Measurements from ENCODE around the gene ZNF438. TPM values are rescaled to one million over a fixed set of nuclear protein-coding genes. Genes with fewer than 3 reads are reported as not detected.

Gene ZNF438
- total and polyA plus RNA-seq, 7 donors: 12.3 to 27.9 (median 20.7) TPM

DNA sequence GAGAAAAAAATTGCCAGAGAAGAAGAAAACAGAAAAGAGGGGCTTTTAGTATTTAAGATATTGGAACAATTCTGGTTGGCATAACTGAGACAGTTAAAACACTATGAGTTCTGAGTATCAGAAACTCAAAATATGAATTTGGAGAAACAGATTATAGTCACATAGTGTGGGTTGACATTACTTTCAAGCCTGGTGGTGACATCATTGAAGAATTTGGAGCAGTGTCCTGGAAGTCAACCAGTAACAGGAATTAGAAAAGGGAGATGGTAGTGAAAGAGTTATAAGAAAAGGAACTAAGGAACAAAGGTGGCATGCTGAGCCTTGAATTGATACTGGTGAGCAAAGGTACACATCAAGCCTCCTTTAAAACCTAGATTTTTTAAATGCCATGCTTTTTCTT lies 88.2 kb downstream of the ZNF438 start:
- peaks cover 17% of the 10 kb centered on the region for H3K4me1 ChIP-seq
- no peak for TF ChIP-seq CTCF (IDR thresholded peaks at IDR 0.05)
- H3K36me3 ChIP-seq (ENCODE audit: insufficient read depth in 1 of 2, low read depth in 1 of 2): peaks cover 0 to 7% of the 10 kb centered on the region in 2 donors
- H3K27ac ChIP-seq: no peak overlapping the region
- DNase-seq (no peak), ATAC-seq (peak in 1 of 4 donors; percentile 51)
- H3K9me3 ChIP-seq: no peaks in the 10 kb centered on the region
- no peaks in the 10 kb centered on the region for H3K27me3 ChIP-seq (ENCODE audit: insufficient read depth in 3 of 3, low read length in 2 of 3)
- H3K4me3 ChIP-seq: no peak overlapping the region
- intact Hi-C loops (cut with DNase I): no loop called here

DNA sequence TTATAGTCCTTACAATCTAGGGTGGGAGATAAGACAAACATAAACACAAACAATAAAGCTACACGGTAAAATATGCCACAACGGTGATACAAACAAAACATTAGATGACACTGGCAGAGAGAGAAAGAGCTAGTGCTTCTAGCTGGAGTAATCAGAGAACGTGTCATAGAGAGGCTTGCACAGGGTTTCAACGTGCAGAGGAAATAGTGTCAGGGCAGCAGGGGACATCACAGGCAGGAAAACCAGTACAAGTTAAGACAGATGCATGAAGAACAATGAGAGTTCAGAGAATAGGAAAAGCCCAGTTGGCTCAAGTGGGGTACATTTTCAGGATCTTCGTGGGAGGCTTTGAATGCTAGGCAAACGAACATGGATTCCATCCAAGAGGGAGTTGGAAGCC lies 91.4 kb downstream of the ZNF438 start:
- TF ChIP-seq CTCF (IDR thresholded peaks at IDR 0.05): no peak
- Histone ChIP-seq H3K9me3 (no peaks in the 10 kb centered on the region), H3K36me3 (ENCODE audit: insufficient read depth in 1 of 2, low read depth in 1 of 2) (peaks cover 0 to 7% of the 10 kb centered on the region in 2 donors), H3K4me1 (peaks cover 17% of the 10 kb centered on the region), H3K4me3 (no peak overlapping the region), H3K27ac (no peak overlapping the region), H3K27me3 (ENCODE audit: insufficient read depth in 3 of 3, low read length in 2 of 3) (no peaks in the 10 kb centered on the region)
- peak in 2 of 4 donors; percentile 41 to 60 for ATAC-seq
- DNase-seq: no peak
- WGBS, 3 donors: 16 to 21% (median 18%) methylated on average over 6 of the region's 6 CpGs
- intact Hi-C loops (cut with DNase I): no loop called here

DNA sequence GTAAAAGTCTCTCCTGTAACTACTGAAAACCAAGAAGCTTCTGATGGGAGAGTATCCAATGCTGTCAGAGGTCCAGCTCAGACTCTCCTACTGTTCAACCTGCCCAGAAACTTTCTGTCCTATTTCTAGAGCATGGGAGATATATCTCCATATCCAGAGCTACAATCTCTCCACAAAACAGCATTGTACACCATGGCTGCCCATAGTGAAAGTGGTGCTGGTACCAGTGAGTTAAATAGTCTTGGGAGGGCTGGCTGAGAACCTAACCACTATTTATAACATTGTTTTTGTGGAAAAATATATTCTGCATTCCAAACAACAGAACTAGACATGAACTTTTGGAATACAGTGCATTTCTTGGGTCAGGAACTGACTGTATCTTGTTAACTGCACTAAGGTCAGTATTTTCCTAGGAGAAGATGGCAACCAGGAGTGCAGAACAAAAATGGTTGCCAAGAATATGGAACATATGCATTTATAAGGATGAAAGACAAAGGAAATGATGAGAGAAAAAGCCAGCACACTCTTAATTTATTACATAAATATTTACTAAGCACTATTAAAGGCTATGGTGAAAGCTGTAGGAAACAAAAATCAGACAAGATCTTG lies 91.9 kb downstream of the ZNF438 start:
- Histone ChIP-seq H3K9me3 (no peaks in the 10 kb centered on the region), H3K4me3 (no peak overlapping the region), H3K36me3 (ENCODE audit: insufficient read depth in 1 of 2, low read depth in 1 of 2) (peaks cover 0 to 7% of the 10 kb centered on the region in 2 donors), H3K27ac (no peak overlapping the region), H3K27me3 (ENCODE audit: insufficient read depth in 3 of 3, low read length in 2 of 3) (no peaks in the 10 kb centered on the region), H3K4me1 (peaks cover 17% of the 10 kb centered on the region)
- DNase-seq (no peak), ATAC-seq (no peak)
- TF ChIP-seq CTCF (IDR thresholded peaks at IDR 0.05): no peak
- intact Hi-C loops (cut with DNase I): no loop called here

DNA sequence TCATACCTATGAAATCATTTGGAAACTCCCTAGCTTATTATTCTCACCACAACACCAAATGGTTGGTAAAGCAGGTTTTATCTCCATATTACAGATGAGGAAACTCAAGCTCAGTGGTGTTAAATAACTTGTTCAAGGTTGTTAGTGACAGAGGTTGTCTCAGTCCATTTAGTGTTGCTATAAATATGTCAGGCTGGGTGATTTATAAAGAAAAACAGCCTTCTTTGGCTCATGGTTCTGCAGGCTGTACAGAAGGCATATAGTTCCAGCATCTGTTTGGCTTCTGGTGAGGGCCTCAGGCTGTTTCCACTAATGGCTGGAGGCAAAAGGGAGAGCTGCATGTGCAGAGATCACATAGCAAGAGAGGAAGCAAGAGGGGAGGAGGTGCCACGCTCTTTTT lies 96.6 kb downstream of the ZNF438 start:
- Histone ChIP-seq H3K4me3 (no peak overlapping the region), H3K36me3 (ENCODE audit: insufficient read depth in 1 of 2, low read depth in 1 of 2) (peaks cover 0 to 12% of the 10 kb centered on the region in 2 donors), H3K4me1 (peaks cover 3% of the 10 kb centered on the region), H3K9me3 (no peaks in the 10 kb centered on the region), H3K27ac (no peak overlapping the region), H3K27me3 (ENCODE audit: insufficient read depth in 3 of 3, low read length in 2 of 3) (no peaks in the 10 kb centered on the region)
- ATAC-seq: peak; percentile 39 to 62 (median 52)
- no peak for DNase-seq
- intact Hi-C loops (cut with DNase I): no loop called here
- 23 to 72% (median 33%) methylated on average over 1 of the region's 1 CpG for WGBS, 3 donors
- no peak for TF ChIP-seq CTCF (IDR thresholded peaks at IDR 0.05)

DNA sequence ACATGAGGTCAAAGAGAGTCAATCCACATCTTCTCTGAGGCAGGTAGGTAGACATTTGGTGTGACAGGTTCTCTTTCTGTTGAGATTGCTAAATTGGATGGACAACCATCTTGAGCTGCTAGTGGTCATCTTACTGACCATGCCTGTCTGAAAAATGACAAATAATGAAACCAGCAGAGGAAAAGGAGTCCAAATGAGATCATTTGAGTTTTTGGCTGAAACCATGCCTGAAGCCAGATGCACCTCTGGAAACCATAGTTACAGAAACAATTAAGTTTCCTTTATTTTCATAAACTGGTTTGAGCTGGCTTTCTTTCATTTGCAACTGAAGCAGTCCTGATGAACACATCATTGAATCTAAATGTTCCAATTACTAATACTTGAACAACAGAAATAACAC lies 100.6 kb downstream of the ZNF438 start:
- no peak overlapping the region for H3K27ac ChIP-seq
- no peak for TF ChIP-seq CTCF (IDR thresholded peaks at IDR 0.05)
- no peak for ATAC-seq
- no peak overlapping the region for H3K4me3 ChIP-seq
- intact Hi-C loops (cut with DNase I): no loop called here
- H3K9me3 ChIP-seq: no peaks in the 10 kb centered on the region
- DNase-seq: no peak
- H3K36me3 ChIP-seq (ENCODE audit: insufficient read depth in 1 of 2, low read depth in 1 of 2): peaks cover 0 to 11% of the 10 kb centered on the region in 2 donors
- H3K27me3 ChIP-seq (ENCODE audit: insufficient read depth in 3 of 3, low read length in 2 of 3): no peaks in the 10 kb centered on the region
- no peaks in the 10 kb centered on the region for H3K4me1 ChIP-seq
